ENCODE measurements around the gene PLA2G6.

- TF ChIP-seq CTCF (conservative IDR thresholded peaks at IDR 0.05; ENCODE audit: low read length) = 0 out of 2 replicates have a peak, but pooled peaks have one; percentile 17
- TF ChIP-seq EZH2phosphoT487 (IDR thresholded peaks at IDR 0.05; ENCODE audit: borderline replicate concordance, low read depth, low read length) = no peak
Measured at GRCh38 chr22:38180841-38181452, 683 bp downstream of the PLA2G6 start.

All from OCI-LY7 (cell line).